CD4-positive, alpha-beta T cell (primary cell): ENCODE data around the gene STOX1. TPM values are rescaled to one million over a fixed set of nuclear protein-coding genes. Genes with fewer than 3 reads are reported as not detected.

Experiments used
- ATAC-seq: fragments of 200-7000 bp; cut with Tn5 transposase; one replicate; pipeline ENCODE4 v1.10.0; 2022; ENCODE audit warnings: mild to moderate bottlenecking; ENCODE audit not compliant: poor library complexity
- CTCF ChIA-PET: fragments of 350-600 bp; sonication (Branson Sonifier 250); formaldehyde crosslinking; loops from one replicate; lab custom pipeline; 2021; ENCODE audit warnings: antibody characterized with exemption, inconsistent platforms; lab: Charles Lee
- POLR2A ChIA-PET: fragments of 350-600 bp; sonication (Branson Sonifier 250); formaldehyde crosslinking; loops from one replicate; lab custom pipeline; 2021; ENCODE audit warnings: antibody characterized with exemption, inconsistent platforms; lab: Charles Lee
- DNase-seq, 14 experiments: peaks; one replicate each; pipeline ENCODE4 v3.0.0-alpha.2; 2013 to 2020; ENCODE audit warnings: mixed read lengths in 2 of 14
- H3K27ac ChIP-seq, 2 donors: one replicate each; pipeline versions ENCODE4 v1.5.1 to v1.7.0; 2013; ENCODE audit warnings: low read length in 2 of 2, low read depth in 1 of 2, mild to moderate bottlenecking in 1 of 2
- H3K27me3 ChIP-seq, 2 experiments: 1 replicate in 1 of 2; 2 replicates in 1 of 2; pipeline versions ENCODE4 v1.6.1 to v1.7.0; 2013; ENCODE audit warnings: low read length in 2 of 2, control low read depth in 1 of 2, mild to moderate bottlenecking in 1 of 2, moderate library complexity in 1 of 2; ENCODE audit not compliant: insufficient read depth in 2 of 2, control insufficient read depth in 1 of 2
- H3K36me3 ChIP-seq: one replicate; pipeline ENCODE4 v1.6.1; 2013; ENCODE audit warnings: low read length, control low read depth; ENCODE audit not compliant: insufficient read depth
- H3K4me1 ChIP-seq: one replicate; pipeline ENCODE4 v1.6.1; 2013; ENCODE audit warnings: low read length, control low read depth; ENCODE audit not compliant: insufficient read depth
- H3K4me3 ChIP-seq: one replicate; pipeline ENCODE4 v1.5.1; 2013; ENCODE audit warnings: mild to moderate bottlenecking, low read length, moderate library complexity
- H3K9me3 ChIP-seq, 2 experiments: 1 replicate in 1 of 2; 2 replicates in 1 of 2; pipeline versions ENCODE4 v1.6.1 to v1.7.0; 2013; ENCODE audit warnings: low read length in 2 of 2, mild to moderate bottlenecking in 2 of 2, control low read depth in 1 of 2, moderate library complexity in 1 of 2; ENCODE audit not compliant: control insufficient read depth in 1 of 2, insufficient read depth in 1 of 2
- H3K27ac Mint-ChIP-seq: one replicate; pipeline ENCODE4 v1.8.0; 2020; ENCODE audit warnings: mixed read lengths
- H3K27me3 Mint-ChIP-seq: one replicate; pipeline ENCODE4 v1.8.0; 2021; ENCODE audit warnings: mixed read lengths
- H3K36me3 Mint-ChIP-seq: one replicate; pipeline ENCODE4 v1.8.0; 2021; ENCODE audit warnings: low read depth, mixed read lengths
- H3K4me1 Mint-ChIP-seq: one replicate; pipeline ENCODE4 v1.8.0; 2021; ENCODE audit warnings: low read depth, mixed read lengths
- H3K4me3 Mint-ChIP-seq: one replicate; pipeline ENCODE4 v1.8.0; 2020; ENCODE audit warnings: mild to moderate bottlenecking, mixed read lengths
- H3K9me3 Mint-ChIP-seq: one replicate; pipeline ENCODE4 v1.8.0; 2020; ENCODE audit warnings: mixed read lengths
- intact Hi-C, 2 experiments: fragments of 100-400 bp; cut with DNase I in 1 of 2; cut with micrococcal nuclease in 1 of 2; formaldehyde crosslinking; loops; one replicate each; pipeline versions ENCODE4 v1.15.1 to v1.9.0; 2023 to 2025; cut with DNase I, micrococcal nuclease
- total RNA-seq, 174 experiments: library from RNA in 2 of 174; stranded (reverse) in 2 of 174; gene quantifications; one replicate each; pipeline ENCODE4 v1.2.3 and lab custom pipeline; 2021 to 2026
- TF ChIP-seq, protein P1 (sequence below): fragments of 200-600 bp; IDR thresholded peaks from one replicate; pipeline ENCODE4 v1.8.0; 2022; ENCODE audit warnings: antibody characterized with exemption, mild to moderate bottlenecking

Gene STOX1
- total RNA-seq, 2 experiments from 2014 or later = 0.25 to 0.41 TPM

DNA sequence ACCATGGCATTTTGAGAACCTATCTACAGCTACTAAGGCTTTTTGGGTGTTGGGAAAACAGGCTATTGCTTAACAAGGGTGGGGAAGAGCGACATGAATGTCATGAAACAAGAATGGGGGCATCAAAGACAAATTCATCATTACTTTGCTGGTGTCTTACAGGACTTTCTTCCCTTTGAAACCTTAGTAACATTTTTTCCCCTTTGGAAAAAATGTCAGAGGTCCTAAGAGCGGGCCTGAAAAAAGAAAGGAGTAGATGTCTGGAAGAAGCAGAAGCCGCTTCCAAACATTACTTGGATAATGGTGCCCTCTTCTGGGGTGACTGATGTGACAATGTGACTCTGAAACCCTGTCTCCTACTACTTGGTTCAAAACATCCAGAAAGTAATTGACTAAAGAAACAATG lies 70.0 kb downstream of the STOX1 start:
- H3K9me3 Mint-ChIP-seq = no peaks in the 10 kb centered on the region
- H3K4me1 ChIP-seq = peaks cover 19% of the 10 kb centered on the region
- H3K4me1 Mint-ChIP-seq = peaks cover 30% of the 10 kb centered on the region
- H3K4me3 ChIP-seq = no peak overlapping the region
- POLR2A ChIA-PET = no interaction called here
- no peaks in the 10 kb centered on the region for H3K27me3 ChIP-seq
- peaks cover 18% of the 10 kb centered on the region for H3K36me3 Mint-ChIP-seq
- peak in 9 of 14 experiments; percentile 3 to 69 (median 35) for DNase-seq
- no peak overlapping the region for H3K27ac ChIP-seq
- TF ChIP-seq, protein P1, sequence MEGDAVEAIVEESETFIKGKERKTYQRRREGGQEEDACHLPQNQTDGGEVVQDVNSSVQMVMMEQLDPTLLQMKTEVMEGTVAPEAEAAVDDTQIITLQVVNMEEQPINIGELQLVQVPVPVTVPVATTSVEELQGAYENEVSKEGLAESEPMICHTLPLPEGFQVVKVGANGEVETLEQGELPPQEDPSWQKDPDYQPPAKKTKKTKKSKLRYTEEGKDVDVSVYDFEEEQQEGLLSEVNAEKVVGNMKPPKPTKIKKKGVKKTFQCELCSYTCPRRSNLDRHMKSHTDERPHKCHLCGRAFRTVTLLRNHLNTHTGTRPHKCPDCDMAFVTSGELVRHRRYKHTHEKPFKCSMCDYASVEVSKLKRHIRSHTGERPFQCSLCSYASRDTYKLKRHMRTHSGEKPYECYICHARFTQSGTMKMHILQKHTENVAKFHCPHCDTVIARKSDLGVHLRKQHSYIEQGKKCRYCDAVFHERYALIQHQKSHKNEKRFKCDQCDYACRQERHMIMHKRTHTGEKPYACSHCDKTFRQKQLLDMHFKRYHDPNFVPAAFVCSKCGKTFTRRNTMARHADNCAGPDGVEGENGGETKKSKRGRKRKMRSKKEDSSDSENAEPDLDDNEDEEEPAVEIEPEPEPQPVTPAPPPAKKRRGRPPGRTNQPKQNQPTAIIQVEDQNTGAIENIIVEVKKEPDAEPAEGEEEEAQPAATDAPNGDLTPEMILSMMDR = peak; percentile 50
- H3K9me3 ChIP-seq = no peaks in the 10 kb centered on the region
- H3K36me3 ChIP-seq = no peaks in the 10 kb centered on the region
- no peak for ATAC-seq
- CTCF ChIA-PET = interaction anchor here (1.1 kb wide), 1 partner anchor 34 kb away, joined by 3 read pairs; no protein-coding TSS in a partner anchor
- H3K4me3 Mint-ChIP-seq = peak overlapping the region; percentile 62
- H3K27ac Mint-ChIP-seq = peak overlapping the region; percentile 49
- H3K27me3 Mint-ChIP-seq = no peaks in the 10 kb centered on the region
- intact Hi-C loops = loop anchor here (1.0 to 10.0 kb wide), 5 partner anchors 65 to 1133 kb away; no protein-coding TSS in a partner anchor

DNA sequence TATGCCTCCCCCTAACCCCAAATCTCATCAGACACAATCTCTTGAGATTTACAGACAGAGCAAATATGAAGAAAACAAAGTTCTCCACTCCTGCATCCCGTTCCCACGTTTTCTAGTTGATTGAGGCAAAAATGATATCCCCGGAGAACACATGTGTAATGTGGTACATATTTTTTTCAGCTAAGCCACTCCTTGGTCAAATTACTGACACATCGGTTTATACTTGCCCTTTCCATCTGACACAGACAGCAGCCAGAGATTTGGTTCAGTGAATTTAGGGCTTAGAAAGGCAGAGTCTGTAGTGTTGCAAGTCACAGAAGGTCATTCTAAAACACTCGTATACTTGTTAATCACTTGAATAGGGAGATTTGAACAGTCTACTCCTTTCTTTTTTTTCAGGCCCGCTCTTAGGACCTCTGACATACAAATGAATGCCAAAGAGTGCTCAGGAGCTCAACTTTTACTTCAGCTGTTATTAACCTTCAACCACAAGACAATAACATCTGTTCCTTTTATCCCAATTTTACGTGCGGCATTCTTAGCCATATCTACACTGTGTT lies 71.9 kb downstream of the STOX1 start:
- POLR2A ChIA-PET = interaction anchor here (0.8 to 2.5 kb wide), 5 partner anchors 56 to 567 kb away, joined by 3 to 15 read pairs (median 3); partner anchors contain the start of genes CCAR1, DDX21, HNRNPH3 and PBLD
- Mint-ChIP-seq H3K4me3 (peak overlapping the region; percentile 99), H3K4me1 (peaks cover 43% of the 10 kb centered on the region), H3K27me3 (no peaks in the 10 kb centered on the region), H3K9me3 (no peaks in the 10 kb centered on the region), H3K36me3 (peaks cover 21% of the 10 kb centered on the region), H3K27ac (peak overlapping the region; percentile 100)
- DNase-seq (no peak), ATAC-seq (no peak)
- CTCF ChIA-PET = no interaction called here
- H3K4me1 ChIP-seq = peaks cover 35% of the 10 kb centered on the region
- intact Hi-C loops = loop anchor here in 1 of 2 experiments (2.0 to 10.0 kb wide), 4 partner anchors 67 to 1134 kb away; no protein-coding TSS in a partner anchor
- no peaks in the 10 kb centered on the region for H3K9me3 ChIP-seq
- H3K27me3 ChIP-seq = no peaks in the 10 kb centered on the region
- H3K36me3 ChIP-seq = no peaks in the 10 kb centered on the region
- TF ChIP-seq, protein P1 = no peak
- H3K27ac ChIP-seq = no peak overlapping the region
- no peak overlapping the region for H3K4me3 ChIP-seq

DNA sequence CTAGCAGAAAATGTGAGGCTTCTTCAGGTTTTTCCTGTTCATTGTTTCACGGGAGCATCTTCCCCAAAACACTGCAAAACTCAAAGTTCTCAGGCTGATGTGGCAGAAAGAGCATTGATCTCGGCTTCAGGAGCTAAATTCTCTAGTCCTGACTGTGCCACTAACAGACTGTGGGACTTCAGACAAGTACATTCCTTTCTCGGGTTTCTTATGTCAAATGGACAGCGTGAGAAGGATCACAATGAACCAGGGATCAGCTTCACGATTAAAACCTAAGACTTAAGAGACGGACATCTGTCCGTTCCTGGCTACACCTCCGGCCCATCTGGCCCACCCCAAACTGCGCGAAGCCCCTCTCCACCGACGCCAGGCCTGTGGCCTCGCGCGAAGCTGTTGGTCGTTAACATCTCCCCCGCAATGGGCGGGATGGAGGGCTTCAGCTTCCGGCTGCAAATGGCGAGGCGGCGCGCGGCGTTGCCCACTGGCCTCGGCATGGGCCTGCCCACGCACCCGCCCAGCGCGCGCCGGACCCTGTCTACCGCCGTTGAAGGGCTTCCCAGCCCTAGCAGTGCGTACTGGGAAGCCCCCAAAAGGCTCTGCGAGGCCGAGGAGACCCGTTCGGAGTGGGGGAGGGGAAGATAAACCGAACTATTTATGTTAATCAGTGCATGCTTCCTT lies 73.2 kb downstream of the STOX1 start:
- TF ChIP-seq, protein P1 = no peak
- intact Hi-C loops = loop anchor here (1.0 to 10.0 kb wide), 7 partner anchors 56 to 826 kb away; partner anchors contain the start of genes HNRNPH3 (in 2 of the 2), PBLD (in 2 of the 2), CCAR1 (in 1 of the 2) and DDX21 (in 1 of the 2)
- H3K27me3 ChIP-seq = no peaks in the 10 kb centered on the region
- ChIA-PET CTCF (interaction anchor here (1.2 to 1.6 kb wide), 2 partner anchors 55 to 350 kb away, joined by 3 to 5 read pairs; partner anchors contain the start of gene DDX21), POLR2A (interaction anchor here (0.7 to 3.0 kb wide), 16 partner anchors 13 to 1193 kb away, joined by 3 to 24 read pairs (median 4); partner anchors contain the start of genes CCAR1, DDX21, HNRNPH3 and PBLD)
- no peaks in the 10 kb centered on the region for H3K27me3 Mint-ChIP-seq
- H3K9me3 ChIP-seq = no peaks in the 10 kb centered on the region
- H3K4me3 Mint-ChIP-seq = peak overlapping the region; percentile 99
- peak overlapping the region; percentile 100 for H3K27ac ChIP-seq
- H3K9me3 Mint-ChIP-seq = no peaks in the 10 kb centered on the region
- H3K36me3 ChIP-seq = no peaks in the 10 kb centered on the region
- ATAC-seq = no peak
- peak overlapping the region; percentile 99 for H3K4me3 ChIP-seq
- peaks cover 56% of the 10 kb centered on the region for H3K4me1 Mint-ChIP-seq
- peak overlapping the region; percentile 100 for H3K27ac Mint-ChIP-seq
- H3K36me3 Mint-ChIP-seq = peaks cover 28% of the 10 kb centered on the region
- peak in 3 of 14 experiments; percentile 53 to 70 (median 57) for DNase-seq
- peaks cover 41% of the 10 kb centered on the region for H3K4me1 ChIP-seq
